ENCODE results near the gene DPP10. TPM values are rescaled to one million over a fixed set of nuclear protein-coding genes. Genes with fewer than 3 reads are reported as not detected.

The DPP10 gene
- total and polyA plus RNA-seq, 10 of the 15 experiments (the other 5 are each of a cell fraction or from before 2014, with no cell fraction given) = not detected

GRCh38 chr2:115774361-115774760, 1331.9 kb downstream of the DPP10 start:
- FAIRE-seq (no peak), ATAC-seq (no peak), DNase-seq (ENCODE audit: low read depth, low spot score) (no peak)
- Histone ChIP-seq H3K36me3 (ENCODE audit: control insufficient read depth in 2 of 2, insufficient read depth in 2 of 2, low read length in 1 of 2) (no peaks in the 10 kb centered on the region), H3K27ac (ENCODE audit: control insufficient read depth, insufficient read depth) (no peak overlapping the region), H3K9ac (ENCODE audit: control insufficient read depth, insufficient read depth, low read length) (no peak overlapping the region), H2AFZ (ENCODE audit: control insufficient read depth, low read depth, low read length) (no peak overlapping the region), H4K20me1 (ENCODE audit: control insufficient read depth, insufficient read depth) (no peaks in the 10 kb centered on the region), H3K4me1 (ENCODE audit: control insufficient read depth, insufficient read depth, low read length) (no peaks in the 10 kb centered on the region), H3K4me2 (ENCODE audit: control insufficient read depth, insufficient read depth) (no peak overlapping the region), H3K4me3 (no peak overlapping the region), H3K27me3 (replicated peaks in 1 of 2; ENCODE audit: control insufficient read depth in 2 of 2, insufficient read depth in 2 of 2, low read length in 1 of 2) (no peaks in the 10 kb centered on the region), H3K79me2 (ENCODE audit: control insufficient read depth, insufficient read depth, low read length) (no peaks in the 10 kb centered on the region), H3K9me3 (replicated peaks; ENCODE audit: control insufficient read depth, insufficient read depth, low read length) (no peaks in the 10 kb centered on the region)
- no TSS peak for BruUV-seq (replicated peaks)
- intact Hi-C loops (cut with micrococcal nuclease; ENCODE audit: unreplicated experiment) (no loop called here), in situ Hi-C loops (cut with MboI) (no loop called here)
- 12% methylated on average over 2 of the region's 2 CpGs for WGBS (ENCODE audit: insufficient coverage, insufficient replicate concordance, low lambda C conversion rate, missing lambda C conversion rate)
- ChIA-PET CTCF (no interaction called here), SMC1A (ENCODE audit: uncharacterized antibody, unreplicated experiment) (no interaction called here), RAD21 (ENCODE audit: unreplicated experiment) (no interaction called here), POLR2A (no interaction called here)
- no peak for TF ChIP-seq ZBTB40 (IDR thresholded peaks at IDR 0.05; ENCODE audit: borderline replicate concordance)
- no peak for TF ChIP-seq SREBF1 (IDR thresholded peaks at IDR 0.05; ENCODE audit: low read length)
- no peak for TF ChIP-seq ZNF592 (IDR thresholded peaks at IDR 0.05)
- TF ChIP-seq DPF2 (IDR thresholded peaks at IDR 0.05) = no peak
- no peak for TF ChIP-seq SMARCA5 (IDR thresholded peaks at IDR 0.05)
- no peak for TF ChIP-seq ATF2 (IDR thresholded peaks at IDR 0.05; ENCODE audit: low read length)

Data from GM12878 (cell line).